ENCODE results near the gene LIME1. TPM values are rescaled to one million over a fixed set of nuclear protein-coding genes. Genes with fewer than 3 reads are reported as not detected.

The LIME1 gene
- total RNA-seq, 1 donor from 2014 or later, result 8.1 TPM

- H3K27ac Mint-ChIP-seq (ENCODE audit: unreplicated experiment), result no peak overlapping the region
- no peak for DNase-seq (ENCODE audit: low spot score)
- peaks cover 4% of the 10 kb centered on the region for H3K4me1 Mint-ChIP-seq (ENCODE audit: unreplicated experiment)
- TF ChIP-seq, protein P1, sequence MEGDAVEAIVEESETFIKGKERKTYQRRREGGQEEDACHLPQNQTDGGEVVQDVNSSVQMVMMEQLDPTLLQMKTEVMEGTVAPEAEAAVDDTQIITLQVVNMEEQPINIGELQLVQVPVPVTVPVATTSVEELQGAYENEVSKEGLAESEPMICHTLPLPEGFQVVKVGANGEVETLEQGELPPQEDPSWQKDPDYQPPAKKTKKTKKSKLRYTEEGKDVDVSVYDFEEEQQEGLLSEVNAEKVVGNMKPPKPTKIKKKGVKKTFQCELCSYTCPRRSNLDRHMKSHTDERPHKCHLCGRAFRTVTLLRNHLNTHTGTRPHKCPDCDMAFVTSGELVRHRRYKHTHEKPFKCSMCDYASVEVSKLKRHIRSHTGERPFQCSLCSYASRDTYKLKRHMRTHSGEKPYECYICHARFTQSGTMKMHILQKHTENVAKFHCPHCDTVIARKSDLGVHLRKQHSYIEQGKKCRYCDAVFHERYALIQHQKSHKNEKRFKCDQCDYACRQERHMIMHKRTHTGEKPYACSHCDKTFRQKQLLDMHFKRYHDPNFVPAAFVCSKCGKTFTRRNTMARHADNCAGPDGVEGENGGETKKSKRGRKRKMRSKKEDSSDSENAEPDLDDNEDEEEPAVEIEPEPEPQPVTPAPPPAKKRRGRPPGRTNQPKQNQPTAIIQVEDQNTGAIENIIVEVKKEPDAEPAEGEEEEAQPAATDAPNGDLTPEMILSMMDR (IDR thresholded peaks at IDR 0.05; ENCODE audit: unreplicated experiment), result no peak
- H3K36me3 Mint-ChIP-seq (ENCODE audit: low read depth, unreplicated experiment), result peaks cover 31% of the 10 kb centered on the region
- H3K4me3 Mint-ChIP-seq (ENCODE audit: unreplicated experiment), result peak overlapping the region; percentile 42
- H3K9me3 Mint-ChIP-seq (ENCODE audit: unreplicated experiment), result no peaks in the 10 kb centered on the region
- H3K27me3 Mint-ChIP-seq (ENCODE audit: unreplicated experiment), result peaks cover 13% of the 10 kb centered on the region
These were observed 21.7 kb downstream of the LIME1 start for GRCh38 chr20:63758152-63758551.

DNA sequence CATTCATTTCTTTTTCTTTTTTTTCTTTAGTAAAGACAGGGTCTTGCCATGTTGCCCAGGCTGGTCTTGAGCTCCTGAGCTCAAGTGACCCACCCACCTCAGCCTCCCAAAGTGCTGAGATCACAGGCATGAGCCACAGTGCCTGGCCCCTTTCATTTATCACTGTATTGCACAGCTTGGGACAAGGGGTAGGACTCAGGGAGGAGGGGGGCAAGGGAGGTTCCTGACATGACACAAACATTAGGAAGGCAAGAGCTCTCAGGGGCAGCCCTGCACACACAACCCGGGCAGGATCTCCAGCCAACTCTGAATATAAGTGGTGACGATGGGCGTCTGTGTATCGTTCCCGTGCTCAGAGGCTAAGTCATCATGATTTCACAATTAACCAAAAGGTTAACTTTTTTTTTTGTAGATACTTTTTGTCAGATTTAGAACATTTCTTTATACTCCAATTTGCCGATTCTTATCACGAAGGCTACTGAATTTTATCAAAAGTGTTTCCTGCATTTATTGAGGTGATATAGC is 23.0 kb downstream of the LIME1 start:
- H3K27ac Mint-ChIP-seq (ENCODE audit: unreplicated experiment), result no peak overlapping the region
- H3K36me3 Mint-ChIP-seq (ENCODE audit: low read depth, unreplicated experiment), result peaks cover 33% of the 10 kb centered on the region
- no peaks in the 10 kb centered on the region for H3K4me1 Mint-ChIP-seq (ENCODE audit: unreplicated experiment)
- H3K9me3 Mint-ChIP-seq (ENCODE audit: unreplicated experiment), result no peaks in the 10 kb centered on the region
- no peak overlapping the region for H3K4me3 Mint-ChIP-seq (ENCODE audit: unreplicated experiment)
- H3K27me3 Mint-ChIP-seq (ENCODE audit: unreplicated experiment), result peaks cover 12% of the 10 kb centered on the region
- no peak for DNase-seq (ENCODE audit: low spot score)
- TF ChIP-seq, protein P1 (IDR thresholded peaks at IDR 0.05; ENCODE audit: unreplicated experiment), result no peak

GRCh38 chr20:63765082-63765873 is 28.8 kb downstream of the LIME1 start:
- Mint-ChIP-seq H3K27ac (ENCODE audit: unreplicated experiment) (no peak overlapping the region), H3K9me3 (ENCODE audit: unreplicated experiment) (no peaks in the 10 kb centered on the region)

GRCh38 chr20:63765902-63766301 is 29.4 kb downstream of the LIME1 start:
- Mint-ChIP-seq H3K36me3 (ENCODE audit: low read depth, unreplicated experiment) (peaks cover 47% of the 10 kb centered on the region), H3K27ac (ENCODE audit: unreplicated experiment) (no peak overlapping the region), H3K9me3 (ENCODE audit: unreplicated experiment) (no peaks in the 10 kb centered on the region), H3K4me1 (ENCODE audit: unreplicated experiment) (no peaks in the 10 kb centered on the region), H3K4me3 (ENCODE audit: unreplicated experiment) (no peak overlapping the region), H3K27me3 (ENCODE audit: unreplicated experiment) (peaks cover 8% of the 10 kb centered on the region)
- TF ChIP-seq, protein P1 (IDR thresholded peaks at IDR 0.05; ENCODE audit: unreplicated experiment), result no peak
- DNase-seq (ENCODE audit: low spot score), result no peak

More at GRCh38 chr20:63765082-63765873, 28.8 kb downstream of the LIME1 start:
- Mint-ChIP-seq H3K36me3 (ENCODE audit: low read depth, unreplicated experiment) (peaks cover 46% of the 10 kb centered on the region), H3K4me3 (ENCODE audit: unreplicated experiment) (peak overlapping the region; percentile 69), H3K27me3 (ENCODE audit: unreplicated experiment) (peaks cover 8% of the 10 kb centered on the region), H3K4me1 (ENCODE audit: unreplicated experiment) (no peaks in the 10 kb centered on the region)
- DNase-seq (ENCODE audit: low spot score), result no peak
- TF ChIP-seq, protein P1 (IDR thresholded peaks at IDR 0.05; ENCODE audit: unreplicated experiment), result no peak

Data from endothelial cell (in vitro differentiated cells).